HG03135 (cell line): ENCODE results near the gene HELQ.

Experiments
- ATAC-seq: cut with Tn5 transposase; IDR thresholded peaks from one replicate; pipeline ENCODE4 v1.9.1; 2021; ENCODE audit warnings: mild to moderate bottlenecking, moderate library complexity; ENCODE audit not compliant: unreplicated experiment

The HELQ gene

GRCh38 chr4:83371235-83371634 is 84.4 kb downstream of the HELQ start:
- no peak for ATAC-seq

DNA sequence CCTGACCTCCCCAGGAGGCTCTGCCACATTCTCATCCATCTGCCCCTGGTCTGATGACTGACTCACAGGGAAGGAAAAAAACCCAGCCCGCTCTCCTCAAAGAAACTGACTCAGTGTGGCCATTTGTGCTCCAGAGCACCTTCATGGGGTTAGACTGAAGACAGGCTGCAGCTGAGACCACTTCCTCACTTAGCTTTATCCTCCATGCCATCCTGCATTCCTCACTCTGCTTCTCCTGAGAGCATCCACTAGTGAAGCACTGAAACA is 85.0 kb downstream of the HELQ start:
- ATAC-seq: no peak

DNA sequence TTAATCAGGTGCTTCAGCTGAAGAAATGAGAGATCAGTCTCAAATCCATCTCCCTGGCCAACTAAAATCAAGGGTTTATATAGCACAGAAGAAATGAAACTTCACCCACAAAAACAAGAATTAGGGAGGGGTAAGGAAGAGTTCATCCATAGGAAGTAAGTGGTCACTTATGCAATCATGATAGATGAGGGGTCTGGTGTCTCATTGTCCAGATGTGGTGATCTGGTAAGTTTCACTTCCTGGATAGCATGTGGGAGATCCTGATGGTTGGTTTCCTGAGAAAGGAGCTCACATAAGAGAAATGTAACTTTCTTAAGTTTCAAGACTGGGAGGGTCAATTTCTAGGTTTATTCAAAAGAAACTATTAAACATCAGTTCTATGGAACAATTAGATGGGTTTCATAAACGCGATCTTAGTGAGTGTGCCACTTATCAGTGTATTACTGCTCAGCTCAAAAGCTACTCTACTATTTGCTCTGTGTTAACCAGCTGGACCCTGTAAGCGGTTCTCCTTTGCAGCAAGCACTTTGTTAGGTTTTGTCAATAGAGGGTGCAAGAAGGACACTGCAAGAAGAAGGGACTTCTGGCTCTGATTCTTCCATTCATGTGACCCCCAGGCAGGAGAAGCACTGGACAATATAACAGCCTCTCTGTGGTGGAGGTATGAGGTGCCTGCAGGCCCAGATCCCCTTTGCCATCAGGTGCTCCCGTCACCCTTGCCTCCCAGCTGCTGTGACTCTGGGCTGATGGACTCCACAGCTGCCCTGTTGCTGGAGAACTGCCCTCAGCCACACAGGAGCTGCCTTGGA is 85.6 kb downstream of the HELQ start:
- ATAC-seq: no peak

DNA sequence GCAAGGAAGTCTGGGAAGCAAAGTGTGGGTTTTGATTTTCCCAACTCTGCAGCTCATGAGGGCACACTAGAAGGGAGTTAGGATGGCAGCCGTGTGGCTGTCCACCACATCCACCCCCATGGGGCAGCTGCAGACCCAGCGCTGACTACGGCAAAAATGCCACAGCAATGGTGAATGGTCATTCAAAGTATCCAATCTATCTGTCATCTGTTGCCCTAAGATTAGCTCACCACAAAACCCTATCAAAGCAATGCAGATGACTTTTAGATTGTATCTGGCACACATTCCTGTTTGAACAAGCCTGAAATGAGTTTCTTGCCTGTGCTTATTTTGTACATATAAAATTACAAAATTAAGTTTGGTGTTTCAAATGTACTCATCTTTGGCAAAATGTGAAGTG is 91.3 kb downstream of the HELQ start:
- ATAC-seq: no peak

DNA sequence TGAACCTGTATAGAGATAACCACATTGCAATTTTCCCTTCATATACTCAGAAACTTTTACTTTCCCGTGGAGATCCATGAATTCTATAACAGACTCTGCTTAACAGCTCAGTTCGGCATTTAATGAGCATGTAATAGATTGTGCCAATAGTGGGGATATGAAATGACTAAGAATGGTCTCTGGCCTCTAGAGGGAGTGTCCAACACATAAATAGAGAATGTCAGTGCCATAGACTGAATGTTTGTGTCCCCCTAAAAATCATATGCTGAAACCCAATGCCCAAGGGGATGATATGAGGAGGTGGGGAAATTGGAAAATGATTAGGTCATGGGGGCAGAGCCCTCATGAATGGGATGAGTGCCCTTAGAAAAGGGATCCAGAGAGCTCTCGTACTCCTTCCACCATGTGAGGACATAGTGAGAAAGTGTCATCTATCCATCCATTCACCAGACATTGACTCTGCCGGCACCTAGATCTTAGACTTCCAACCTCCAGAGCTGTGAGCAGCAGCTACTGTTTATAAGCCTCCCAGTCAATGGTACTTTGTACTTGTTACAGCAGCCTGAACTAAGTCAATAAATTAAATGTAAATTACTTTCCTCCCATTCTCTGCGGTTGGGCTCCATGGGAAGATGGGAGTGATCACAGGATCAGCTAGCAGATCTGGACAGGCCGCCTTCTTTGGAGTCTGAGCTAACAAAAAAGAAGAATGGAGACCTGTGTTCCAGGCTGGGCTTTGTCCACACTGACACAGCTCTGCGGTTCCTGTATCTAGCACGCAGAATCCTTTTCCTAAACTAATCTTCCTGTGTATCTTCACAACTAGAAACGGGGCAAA is 92.9 kb downstream of the HELQ start:
- ATAC-seq: no peak

- ATAC-seq: no peak
Observed at GRCh38 chr4:83361416-83362103, 94.1 kb downstream of the HELQ start.

DNA sequence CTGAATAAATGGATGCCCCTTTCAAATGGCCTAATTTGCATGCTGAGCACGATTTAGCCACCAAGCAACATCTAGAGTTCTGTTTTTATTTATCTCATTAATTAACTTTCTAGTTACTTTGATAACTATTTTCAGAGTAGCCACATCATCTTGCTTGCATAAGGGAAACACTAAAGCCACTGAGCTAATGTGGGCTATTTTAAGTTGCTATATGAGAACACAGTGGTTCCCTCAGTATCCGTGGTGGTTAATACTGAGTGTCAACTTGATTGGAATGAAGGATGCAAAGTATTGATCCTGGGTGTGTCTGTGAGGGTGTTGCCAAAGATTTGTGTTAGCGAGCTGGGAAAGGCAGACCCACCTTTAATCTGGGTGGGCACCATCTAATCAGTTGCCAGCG is 95.6 kb downstream of the HELQ start:
- ATAC-seq: no peak

- no peak for ATAC-seq
Observed at GRCh38 chr4:83358410-83358809, 97.2 kb downstream of the HELQ start.
